Activated CD8-positive, alpha-beta memory T cell treated with anti-CD3 and anti-CD28 coated beads, Interleukin-2, amount 50 U/mL, for 4 hours (primary cell): Measurements from ENCODE around the gene LPCAT1.
"Not testable (repeated sequence)": the region's sequence is repeated elsewhere in the genome, so short reads cannot be mapped to it uniquely, and the experiment has no call there.

Experiments
- DNase-seq: peaks from one replicate; pipeline ENCODE4 v3.0.0-alpha.2; 2020

Gene LPCAT1

DNA sequence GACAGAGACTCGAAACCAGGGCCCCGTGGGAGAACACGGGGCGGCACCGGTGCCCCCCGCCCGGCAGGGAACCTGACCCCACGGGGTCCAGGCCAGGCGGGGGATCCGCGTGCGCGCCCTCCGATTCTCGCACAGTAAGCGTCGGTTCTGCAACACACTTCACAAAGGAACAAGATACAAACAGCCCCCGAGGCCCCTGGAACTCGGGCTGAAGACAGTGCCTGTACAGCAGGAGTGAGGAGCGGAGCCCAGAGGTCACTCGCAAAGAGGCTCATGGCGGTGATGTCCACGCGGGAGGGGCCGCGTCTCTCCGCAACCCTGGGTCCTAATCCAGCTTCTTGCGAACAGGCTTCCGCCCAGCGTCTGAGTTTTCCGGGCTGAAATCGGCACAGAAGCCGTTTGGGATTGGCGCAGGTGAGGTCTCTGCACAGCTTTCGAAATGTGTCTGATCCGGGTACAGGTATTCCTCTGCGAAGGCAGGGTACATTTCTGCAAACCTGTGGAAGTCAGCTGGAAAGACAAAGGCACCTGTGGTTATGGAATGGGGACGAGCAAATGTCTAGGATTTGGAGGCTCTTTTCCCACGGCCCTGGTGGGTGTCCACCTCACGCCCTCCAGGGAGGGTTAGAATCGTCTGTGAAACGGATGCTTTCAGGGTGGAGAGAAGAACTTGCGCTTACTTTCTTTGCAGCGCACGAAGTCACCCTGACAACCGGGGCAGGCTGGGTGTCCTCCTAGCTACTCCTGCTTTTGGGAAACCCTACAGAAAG is 60.2 kb downstream of the LPCAT1 start:
- no peak for DNase-seq

DNA sequence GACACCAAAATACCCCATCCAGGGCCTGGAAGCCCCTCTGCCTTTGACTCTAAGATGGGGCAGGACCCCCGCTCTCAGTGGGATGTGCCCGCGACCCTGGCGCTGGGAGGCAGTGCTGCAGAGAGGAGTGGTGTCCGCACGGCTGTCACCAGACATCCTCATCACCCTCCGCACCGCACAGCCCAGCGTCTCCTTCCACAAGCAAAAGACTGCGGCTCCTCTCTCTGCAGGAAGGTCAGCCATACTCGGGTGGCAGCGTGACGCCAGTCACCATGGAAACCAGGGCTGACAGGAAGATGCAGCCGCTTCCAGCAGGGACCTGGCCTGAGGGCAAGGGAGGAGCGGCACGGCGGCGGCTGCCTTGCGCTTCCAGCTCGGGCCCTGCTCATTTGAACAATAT is 61.4 kb downstream of the LPCAT1 start:
- no peak for DNase-seq

DNA sequence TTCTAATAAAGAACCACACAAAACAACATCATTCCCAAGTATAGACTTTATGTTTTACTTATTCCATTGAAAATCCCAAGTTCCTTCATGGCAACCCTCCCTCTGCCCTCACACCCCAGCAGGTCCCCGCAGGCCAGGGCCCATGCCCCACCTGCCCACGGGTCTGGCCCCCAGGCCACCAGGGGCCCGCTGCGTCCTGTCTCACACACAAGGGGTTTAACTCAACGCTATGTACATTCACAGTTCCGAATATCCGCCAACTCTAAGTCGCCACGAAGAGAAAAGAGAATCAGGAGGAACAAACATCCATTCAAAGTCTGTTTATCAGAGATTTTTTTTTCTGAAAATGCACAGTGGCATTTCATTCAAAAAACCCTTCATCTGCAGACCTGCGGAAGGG is 62.4 kb downstream of the LPCAT1 start:
- no peak for DNase-seq

DNA sequence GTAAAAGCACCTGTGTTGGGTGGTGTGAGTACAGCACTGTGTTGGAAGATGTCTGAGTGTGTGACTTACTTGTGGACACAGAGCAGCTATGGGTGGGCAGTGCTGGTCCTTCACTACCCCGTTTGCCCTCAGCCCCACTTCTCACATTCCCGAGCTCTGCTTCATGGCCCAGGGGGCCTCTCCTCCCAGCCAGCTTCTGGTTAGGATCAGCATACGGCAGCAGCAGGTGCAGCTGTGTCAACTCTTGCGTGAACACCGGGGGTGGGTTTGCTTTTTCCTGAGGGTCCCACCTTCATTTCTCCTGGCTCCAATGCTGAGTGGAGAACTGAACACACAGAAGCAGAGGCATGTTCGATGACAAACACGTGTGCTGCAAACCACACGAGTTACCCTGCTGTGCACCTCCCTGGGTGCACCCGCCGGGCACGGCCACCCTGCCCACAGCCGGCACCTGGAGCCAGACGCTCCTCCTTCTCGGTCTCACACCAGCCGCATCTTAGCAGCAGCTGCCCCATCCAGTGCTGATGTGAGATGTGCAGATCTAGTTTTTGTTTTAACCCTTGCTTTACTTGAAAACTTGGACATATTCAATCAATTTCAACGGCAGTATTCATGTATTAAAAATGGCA is 63.6 kb downstream of the LPCAT1 start:
- DNase-seq, result no peak

DNA sequence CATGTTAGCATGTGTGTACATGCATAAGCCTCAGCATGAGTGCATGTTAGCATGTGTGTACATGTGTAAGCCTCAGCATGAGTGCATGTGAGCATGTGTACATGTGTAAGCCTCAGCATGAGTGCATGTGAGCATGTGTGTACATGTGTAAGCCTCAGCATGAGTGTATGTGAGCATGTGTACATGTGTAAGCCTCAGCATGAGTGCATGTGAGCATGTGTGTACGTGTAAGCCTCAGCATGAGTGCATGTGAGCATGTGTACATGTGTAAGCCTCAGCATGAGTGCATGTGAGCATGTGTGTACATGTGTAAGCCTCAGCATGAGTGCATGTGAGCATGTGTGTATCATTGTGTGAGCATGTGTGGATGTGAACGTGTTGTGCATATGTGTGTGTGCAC is 64.3 kb downstream of the LPCAT1 start:
- not testable (repeated sequence) for DNase-seq

DNA sequence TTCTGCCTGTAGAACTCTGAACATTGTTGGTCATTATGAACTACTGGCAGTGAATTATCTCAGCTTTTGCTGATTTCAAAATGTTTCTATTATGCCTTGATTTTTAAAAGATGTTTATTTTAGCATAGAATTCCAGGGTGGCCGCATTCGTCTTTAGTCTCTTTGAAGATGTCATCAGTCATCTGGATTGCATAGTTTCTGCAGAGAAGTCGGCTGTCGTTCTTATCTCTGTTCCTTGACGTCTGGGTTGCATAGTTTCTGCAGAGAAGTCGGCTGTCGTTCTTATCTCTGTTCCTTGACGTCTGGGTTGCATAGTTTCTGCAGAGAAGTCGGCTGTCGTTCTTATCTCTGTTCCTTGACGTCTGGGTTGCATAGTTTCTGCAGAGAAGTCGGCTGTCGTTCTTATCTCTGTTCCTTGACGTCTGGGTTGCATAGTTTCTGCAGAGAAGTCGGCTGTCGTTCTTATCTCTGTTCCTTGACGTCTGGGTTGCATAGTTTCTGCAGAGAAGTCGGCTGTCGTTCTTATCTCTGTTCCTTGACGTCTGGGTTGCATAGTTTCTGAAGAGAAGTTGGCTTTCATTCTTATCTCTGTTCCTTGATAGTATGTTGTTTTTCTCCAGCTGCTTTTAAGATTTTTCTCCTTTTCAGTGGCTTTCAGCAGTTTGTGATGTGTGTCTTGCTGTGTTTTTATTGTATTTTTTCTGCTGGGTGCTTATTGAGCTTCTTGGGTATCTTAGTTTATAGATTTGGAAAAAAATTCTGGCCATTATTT is 67.5 kb downstream of the LPCAT1 start:
- not testable (repeated sequence) for DNase-seq

DNA sequence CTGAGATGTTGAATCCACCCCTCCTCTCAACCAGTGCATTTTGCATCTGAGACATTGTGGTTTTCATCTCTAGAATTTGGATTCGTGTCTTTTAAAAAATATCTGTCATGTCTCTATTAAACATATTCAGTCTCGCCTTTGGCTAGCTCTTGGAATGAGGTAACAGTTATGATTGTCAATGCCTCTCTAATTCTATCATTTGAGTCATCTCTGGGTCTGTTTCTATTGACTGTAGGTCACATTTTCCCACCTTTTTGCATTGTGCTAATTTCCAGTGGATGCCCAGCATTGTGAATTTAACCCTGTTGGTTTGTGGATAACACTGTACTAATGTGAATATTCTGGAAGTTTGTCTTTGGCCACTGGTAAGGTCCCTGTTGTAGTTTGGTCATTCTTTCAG is 70.1 kb downstream of the LPCAT1 start:
- no peak for DNase-seq

DNA sequence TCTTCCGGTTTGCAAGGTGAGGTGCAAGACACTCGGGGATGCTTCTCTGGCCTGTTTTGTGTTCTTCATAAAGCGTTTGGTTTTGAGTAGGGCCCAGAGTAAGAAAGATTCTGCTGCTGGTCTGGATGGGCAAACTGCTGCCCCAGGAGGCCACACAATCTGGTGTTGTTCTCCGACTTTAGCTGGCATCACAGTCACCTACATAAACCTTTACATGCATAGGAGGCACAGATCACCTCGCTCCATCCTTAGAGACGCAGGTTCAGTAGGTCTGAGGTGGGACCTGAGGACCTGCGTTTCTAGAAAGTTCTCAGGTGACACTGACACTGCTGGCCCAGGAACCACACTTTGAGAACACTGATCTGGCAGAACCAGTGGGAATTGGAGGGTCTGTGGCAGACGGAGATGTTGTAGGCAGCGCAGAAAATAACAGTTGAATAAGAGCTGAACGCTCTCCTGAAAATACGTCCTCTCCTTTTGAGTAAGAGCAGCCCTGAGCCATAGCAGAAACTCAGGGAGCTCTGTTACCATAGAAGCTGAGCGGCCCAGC is 74.6 kb downstream of the LPCAT1 start:
- no peak for DNase-seq

DNA sequence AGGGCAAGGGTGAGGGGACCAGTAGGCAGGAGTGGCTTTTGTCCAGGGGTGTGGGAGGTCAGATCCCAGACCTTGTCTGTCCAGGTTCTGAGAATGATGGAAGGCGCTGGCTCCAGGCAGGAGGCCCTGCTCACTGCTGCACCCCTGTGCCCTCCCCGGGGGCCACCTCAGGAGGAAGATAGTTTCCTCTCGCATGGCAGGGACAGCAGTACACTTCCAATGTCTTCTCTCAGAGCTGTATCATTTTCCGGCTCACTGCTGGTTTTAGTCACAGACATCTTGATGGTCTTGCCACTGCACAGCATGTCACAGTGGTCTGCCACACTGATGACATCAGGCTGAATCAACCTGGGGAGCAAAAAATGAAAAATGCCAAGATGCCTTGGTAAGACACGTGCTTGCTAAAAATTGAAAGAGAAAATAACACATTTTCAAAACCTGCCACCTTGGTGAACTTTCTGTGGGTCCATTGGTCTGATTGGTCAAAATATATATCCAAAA is 75.2 kb downstream of the LPCAT1 start:
- no peak for DNase-seq

DNA sequence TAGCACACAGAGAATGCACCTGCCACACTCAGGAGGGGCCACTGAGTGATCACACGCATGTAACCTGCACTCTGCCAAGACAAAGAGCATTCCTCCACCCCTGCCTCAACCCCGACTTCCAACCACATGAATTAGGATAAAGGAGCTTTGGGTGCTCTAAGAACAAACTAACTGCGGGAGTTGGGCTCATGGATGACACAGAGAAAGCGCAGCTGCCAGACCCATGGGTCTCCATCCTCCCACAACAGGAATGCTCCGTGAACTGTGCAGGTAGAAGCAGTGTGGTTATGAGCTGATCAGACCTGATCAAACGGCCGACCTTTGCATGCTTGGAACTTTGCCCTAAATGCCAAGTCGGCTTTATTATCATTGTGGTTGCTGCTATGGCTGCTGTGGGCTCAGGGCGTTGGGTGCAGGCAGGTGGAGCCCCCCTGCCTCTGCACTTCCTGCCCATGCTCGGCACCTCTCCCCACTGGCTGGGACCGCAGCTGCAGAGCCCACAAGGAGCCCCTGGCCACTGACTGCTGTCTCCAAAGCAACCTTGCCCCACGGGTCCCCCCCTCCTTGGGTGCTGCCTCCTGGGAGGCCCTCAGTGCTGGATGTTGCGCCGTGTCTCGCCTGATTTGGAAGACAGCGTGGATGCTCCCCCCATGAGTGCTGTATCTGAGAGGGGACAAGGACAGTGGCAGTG is 75.9 kb downstream of the LPCAT1 start:
- peak; percentile 49 for DNase-seq

DNA sequence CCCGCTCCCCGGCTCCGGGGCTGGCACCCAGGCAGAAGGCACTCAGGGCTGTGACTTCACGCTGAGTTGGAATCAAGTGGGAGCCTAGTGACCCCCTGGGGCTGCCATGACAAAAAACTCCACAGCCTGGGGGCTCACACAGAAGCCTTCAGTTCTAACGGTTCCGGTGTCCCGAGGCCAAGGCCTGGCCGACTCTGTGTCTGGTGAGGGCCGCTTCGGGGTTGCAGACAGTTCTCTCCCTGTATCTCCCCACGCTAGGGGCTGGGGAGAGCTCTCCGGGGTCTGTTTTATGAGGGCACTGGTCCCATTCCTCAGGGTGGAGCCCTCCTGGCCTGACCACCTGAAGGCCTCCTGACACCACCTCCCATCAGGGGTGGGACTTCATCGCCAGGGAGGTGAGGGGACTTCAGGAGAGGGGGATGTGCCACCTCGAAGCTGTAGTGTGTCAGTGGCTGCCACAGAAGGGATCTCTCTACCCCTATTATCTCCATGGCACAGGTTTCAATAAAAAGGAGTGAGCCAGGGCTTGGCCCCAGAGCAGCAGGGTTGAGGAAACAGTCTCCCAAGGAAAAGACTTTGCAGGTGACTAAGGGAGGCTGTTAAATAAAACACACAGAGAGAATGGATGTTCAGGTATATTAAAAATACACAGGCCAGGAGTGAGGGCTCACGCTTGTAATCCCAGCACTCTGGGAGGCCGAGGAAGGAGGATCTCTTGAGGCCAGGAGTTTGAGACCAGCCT is 77.0 kb downstream of the LPCAT1 start:
- DNase-seq, result no peak

DNA sequence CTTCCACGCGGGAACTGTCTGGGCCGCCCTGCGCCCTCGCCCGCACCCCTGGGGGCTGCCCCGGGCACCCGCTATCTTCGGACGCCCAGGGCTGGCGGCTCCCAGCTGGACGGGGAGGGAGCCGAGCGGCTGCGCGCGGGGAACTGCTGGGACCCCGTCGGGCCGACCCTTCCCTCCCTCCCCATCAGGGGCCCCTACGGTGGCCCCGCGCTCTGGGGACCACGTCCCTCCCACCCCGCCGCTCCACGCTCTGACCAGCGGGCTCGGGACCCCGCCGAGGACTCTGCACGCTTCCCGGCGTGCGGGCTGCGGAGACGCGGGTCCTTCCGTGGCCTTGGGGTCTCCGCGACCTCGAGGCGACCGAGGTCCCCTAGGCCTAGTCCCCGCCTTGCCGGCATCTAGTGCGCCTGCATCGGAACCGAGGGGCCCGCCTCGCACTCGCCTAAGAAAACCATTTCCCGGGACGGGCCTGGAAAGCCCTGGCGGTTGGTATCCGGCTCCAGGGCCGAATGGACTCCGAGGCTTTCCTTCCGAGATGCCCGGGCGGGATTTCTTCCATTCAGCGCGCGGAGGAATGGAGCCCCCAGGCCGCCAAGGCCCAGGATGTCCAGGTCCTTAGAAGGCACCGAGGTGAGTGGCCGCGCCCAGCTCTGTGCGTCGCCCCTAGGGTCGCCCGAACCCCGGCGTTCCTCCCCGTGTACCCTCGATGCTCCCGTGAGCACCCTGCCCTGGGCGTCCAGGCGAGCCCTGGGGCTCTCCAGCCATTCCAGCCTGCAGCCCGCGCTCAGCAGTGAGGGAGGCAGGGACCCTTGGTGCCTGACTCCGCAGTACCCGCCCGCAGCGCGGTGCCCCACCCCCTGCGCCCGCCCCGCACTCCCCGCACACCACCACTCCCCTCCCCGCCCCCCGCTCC is 77.8 kb downstream of the LPCAT1 start:
- no peak for DNase-seq

DNA sequence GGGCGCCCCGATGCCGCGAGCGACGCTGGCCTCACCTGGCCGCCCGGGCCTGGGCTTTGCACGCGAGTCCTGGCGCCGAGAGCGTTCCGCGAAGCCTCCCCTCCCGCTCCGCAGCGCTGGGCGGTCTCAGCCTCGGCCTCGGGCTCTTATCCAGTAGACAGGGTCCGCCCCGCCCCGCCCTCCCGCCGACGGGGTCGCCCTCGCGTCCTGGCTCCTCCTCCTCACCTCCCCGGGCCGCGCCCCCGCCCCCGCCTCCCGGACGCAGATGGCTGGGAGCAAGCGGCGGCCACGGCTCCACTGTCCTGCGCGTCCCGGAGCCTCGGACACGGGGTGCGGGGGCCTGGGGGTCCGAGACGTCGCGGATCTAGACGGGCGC is 78.5 kb downstream of the LPCAT1 start, which contains the start of gene SLC6A3:
TSS of gene SLC6A3 (minus strand) at position 128 of the 376 bp plus-strand sequence. CDS start 2,243 bp downstream, outside the sequence.
- peak; percentile 65 for DNase-seq

DNA sequence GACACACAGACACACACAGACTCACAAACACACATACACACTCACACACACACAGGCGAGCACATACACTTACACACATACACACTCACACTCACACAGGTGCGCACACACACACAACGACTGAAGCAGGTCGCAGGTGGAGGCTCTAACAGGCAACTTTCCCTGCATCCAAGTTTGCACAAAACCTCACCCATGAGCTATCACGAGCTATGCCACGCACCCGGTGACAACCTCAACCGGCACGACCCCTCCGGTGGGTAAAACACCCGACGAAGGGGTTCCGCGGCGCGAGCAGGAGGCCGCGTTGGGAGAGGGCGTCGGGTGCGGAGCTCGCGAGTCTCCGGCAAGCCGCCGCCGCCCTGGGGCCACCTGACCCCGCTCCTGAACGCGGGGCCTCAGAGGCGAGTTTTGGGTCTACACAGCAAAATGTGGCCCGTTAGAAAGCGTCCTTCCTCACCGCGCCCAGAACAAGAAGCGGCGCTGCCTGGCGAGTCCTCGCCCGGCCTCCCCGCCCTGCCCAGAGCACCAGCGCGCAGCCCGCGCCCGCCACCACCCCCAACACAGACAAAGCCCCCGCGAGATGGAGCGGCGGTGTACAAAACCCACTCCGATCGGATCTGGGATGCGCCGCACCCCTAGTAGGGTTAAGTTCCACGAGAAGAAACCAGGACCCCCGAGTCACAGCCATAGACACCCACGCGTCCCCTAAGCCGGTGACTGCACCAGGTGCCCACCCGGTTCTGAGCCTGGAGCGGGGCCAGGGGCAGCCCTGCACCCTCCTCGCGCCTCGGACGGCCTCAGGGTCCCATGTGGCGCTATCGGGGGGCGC is 79.2 kb downstream of the LPCAT1 start:
- no peak for DNase-seq

DNA sequence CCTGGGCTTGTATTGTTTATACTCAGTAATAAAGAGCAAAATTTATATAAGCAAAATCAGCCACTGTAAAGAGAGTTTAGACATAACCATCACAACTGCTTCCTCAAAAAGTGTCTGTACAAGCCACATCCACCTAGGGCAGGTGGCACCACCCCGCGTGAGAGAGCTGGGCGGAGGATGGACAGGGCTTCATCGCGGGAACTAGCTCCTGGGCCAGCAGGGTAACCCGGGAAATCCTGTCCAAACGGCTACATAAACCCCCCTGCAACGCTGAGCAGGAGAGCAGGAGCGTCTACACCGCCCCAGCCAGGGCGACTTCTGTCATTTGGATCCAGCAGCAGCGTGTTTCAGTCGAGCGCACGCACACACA is 79.8 kb downstream of the LPCAT1 start:
- no peak for DNase-seq

DNA sequence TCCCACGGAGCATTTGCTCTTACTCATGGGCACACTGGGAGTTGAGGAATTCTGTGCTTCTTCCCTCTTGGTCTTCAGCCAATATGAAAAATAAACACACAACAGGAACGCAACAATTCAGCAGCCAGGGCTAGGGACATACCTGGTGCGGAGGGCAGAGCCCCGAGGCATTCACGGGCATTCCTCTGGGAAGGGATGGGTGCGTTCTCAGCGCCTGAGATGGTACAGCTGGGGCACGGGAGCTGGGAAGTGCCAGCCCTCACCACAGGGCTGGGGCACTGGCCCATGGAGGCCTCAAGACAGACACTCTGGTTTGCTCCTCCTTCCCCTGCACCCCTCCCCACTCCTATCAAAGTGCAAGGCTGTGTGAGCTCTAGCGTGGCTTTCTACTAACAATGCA is 80.6 kb downstream of the LPCAT1 start:
- DNase-seq, result no peak

DNA sequence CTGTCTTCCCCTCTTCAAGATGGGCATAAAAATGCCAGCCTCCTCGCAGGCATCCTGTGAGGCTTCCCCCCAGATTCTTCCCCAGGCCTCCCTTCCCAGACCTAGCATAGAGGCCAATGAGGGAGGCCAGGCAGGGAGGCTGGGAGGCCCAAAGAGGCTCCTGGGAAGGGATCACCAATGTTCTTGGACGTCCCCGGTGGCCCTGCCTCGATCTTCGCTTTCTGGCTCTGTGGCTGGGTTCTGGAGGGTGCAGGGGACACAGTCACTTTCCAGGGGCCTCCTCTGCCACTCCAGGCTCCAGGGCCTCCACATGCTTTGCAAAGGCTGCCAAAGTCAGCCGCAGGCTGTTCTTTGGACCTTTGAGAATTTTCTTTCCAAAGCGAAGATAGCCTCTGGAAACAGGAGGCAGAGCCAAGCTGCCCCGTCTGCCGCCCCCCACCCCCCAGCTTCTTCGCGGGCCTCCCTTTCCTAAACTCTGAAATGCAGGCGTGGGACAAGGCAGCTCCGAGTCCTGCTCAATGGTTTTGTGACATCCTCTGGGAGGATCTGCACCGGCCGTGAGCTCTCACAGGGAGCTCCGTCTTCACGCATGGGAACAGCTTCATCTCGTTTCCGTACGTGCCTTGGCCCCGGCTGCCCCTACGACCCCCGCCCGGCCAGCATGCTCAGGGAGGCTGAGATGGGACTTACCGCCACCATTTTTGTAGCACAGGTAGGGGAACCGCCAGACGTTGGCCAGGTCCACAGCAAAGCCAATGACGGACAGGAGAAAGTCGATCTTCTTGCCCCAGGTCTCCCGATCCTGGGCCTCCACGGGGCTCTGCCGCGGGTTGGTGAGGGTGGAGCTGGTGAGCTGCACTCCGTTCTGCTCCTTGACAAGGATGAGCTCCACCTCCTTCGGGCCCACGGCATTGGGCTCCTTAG is 81.3 kb downstream of the LPCAT1 start:
- no peak for DNase-seq

DNA sequence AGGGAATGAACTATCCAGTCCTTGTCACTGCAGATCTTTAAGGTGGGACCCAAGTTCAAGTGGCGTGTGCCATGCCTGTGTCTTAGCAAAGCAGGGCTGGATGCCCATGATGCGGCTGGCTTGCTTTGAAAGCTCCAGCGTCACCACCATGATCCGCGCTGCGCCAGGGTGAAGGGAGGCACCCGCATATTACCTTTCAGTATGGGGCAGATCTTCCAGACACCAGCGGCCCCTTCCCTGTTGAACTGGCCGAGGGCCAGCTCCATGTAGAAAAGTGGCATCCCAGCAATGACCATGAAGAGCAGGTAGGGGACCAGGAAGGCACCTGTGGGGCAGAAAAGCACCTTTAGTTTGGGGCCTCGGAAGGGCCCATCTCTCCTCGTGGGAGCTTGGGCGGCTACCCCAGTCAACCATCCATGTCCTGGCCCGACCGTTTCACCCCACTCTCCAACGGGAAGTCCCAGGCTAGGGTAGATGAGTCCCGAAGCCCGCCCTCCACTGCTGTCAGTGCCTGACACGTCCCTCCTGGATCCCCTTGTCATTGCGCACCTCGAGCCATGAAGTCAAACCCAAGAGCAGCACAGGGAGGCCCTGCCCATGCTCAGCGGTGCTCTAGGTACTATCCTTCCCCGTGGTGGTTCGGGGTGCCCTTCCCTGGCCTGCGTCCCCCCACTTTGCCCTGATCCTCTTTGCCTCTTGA is 82.4 kb downstream of the LPCAT1 start:
- no peak for DNase-seq
